ENCODE results near the gene PLSCR1.
"Not testable (repeated sequence)": the region's sequence is repeated elsewhere in the genome, so short reads cannot be mapped to it uniquely, and the experiment has no call there.

The PLSCR1 gene

DNA sequence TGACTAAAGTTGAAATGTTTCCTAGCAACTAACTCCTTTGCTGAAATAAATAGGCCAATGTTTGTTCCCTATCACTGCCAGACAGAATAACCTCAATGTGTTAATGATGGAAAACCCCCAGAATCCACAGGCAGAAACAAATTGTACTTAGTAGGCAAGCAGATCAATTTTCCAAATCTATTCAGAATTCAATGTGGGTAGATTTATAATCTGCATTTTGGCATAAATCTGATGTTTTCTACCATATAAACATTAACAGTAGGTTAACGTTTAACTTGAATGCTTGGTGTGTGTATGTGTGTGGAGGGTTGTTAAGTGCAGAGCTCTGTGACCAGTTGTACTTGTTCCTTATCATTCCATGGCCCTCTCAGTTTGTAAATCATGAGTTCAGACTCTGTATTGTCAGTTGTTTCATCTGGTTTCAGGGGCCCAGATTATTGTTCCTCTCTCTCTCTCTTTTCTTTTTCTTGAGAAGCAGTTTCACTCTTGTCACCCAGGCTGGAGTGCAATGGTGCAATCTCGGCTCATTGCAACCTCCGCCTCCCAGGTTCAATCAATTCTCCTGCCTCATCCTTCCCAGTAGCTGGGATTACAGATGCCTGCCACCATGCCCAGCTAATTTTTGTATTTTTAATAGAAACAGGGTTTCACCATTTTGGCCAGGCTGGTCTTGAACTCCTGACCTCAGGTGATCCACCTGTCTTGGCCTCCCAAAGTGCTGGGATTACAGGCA is 32.8 kb downstream of the PLSCR1 start:
- no peak for DNase-seq

- DNase-seq, result no peak
Measured at GRCh38 chr3:146507331-146508120, 36.9 kb downstream of the PLSCR1 start.

DNA sequence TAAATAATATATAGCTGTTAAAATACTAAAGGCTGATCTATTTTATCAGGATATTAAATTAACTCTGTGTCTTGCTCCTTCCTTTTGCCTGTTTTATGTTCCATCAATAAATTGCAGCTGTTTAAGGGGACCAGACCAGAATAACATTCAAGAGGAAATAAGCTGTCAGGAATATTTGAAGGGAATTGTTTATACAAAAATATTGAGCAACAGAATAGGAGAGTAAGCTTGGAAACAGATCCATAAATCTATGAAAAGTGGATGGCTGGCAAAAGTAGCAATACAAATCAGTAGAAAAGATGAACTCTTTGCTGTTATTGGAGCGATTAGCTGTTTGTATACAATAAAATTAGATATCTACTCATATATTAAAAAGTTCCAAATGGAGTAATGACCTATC is 38.9 kb downstream of the PLSCR1 start:
- no peak for DNase-seq

DNA sequence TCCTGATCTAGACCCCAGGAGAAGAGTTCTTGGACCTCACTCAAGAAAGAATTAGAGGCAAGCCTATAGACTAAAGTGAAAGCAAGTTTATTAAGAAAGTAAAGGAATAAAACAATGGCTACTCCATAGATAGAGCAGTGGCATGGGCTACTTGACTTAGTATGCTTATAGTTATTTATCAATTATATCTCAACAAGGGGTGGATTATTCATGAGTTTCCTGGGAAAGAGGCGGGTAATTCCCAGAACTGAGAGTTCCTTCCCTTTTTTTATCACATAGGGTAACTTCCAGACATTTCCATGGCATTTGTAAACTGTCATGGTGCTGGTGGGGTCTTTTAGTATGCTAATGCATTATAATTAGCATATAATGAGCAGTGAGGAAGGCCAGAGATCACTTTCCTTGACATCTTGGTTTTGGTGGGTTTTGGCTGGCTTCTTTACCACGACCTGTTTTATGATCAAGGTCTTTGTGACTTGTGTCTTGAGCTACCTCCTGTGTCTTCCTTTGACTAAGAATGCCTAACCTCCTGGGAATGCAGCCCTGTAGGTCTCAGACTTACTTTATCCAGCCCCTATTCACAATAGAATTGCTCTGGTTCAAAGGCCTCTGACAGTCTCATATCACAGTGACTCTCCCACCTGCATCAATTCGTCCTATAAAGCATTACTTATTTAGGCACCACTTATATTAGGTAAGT is 39.8 kb downstream of the PLSCR1 start:
- no peak for DNase-seq

GRCh38 chr3:146503461-146504202 is 40.8 kb downstream of the PLSCR1 start:
- no peak for DNase-seq

DNA sequence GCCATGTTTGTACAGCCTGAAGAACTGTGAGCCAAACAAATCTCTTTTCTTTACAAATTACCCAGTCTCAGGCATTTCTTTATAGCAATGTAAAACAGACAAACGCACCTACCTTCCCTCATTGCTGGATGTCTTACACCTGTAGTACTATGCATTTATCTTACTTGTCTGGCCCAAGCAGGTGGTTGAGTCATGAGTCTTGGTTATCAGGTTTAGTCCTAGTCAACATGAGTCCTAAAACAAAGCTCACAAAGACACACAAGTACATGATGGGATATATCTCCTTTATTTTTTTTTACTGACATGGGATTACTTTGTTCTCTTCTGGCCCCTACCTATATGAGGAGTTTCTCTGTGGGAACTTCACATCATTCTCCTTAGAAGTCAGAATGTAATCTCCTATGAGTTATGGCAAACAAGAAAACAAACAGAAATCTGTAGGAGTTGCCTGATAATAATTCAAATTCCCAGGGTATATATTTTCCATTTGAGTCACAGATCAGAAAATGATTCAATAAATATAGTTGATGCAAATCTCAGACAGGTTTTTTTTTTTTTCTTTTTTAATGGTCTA is 41.4 kb downstream of the PLSCR1 start:
- DNase-seq, result no peak

DNA sequence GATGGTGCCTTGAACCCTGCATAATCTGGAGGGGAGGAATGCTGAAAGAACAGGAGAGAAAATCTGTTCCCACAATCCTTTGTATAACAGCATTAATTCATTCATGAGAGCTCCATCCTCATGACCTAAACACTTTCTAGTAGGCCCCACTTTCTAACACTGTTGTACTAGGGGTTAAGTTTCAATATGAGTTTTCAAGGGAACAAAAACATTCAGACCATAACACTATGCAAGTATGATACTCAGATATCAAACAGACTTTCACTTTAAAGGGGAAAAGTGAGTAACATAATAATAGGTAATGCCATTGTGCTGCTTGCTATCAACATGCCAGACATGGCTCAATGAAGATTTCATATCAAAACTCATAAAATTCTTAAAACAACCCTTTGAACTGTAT is 42.7 kb downstream of the PLSCR1 start:
- DNase-seq, result no peak

- no peak for DNase-seq
Measured at GRCh38 chr3:146499701-146500100, 44.7 kb downstream of the PLSCR1 start.

DNA sequence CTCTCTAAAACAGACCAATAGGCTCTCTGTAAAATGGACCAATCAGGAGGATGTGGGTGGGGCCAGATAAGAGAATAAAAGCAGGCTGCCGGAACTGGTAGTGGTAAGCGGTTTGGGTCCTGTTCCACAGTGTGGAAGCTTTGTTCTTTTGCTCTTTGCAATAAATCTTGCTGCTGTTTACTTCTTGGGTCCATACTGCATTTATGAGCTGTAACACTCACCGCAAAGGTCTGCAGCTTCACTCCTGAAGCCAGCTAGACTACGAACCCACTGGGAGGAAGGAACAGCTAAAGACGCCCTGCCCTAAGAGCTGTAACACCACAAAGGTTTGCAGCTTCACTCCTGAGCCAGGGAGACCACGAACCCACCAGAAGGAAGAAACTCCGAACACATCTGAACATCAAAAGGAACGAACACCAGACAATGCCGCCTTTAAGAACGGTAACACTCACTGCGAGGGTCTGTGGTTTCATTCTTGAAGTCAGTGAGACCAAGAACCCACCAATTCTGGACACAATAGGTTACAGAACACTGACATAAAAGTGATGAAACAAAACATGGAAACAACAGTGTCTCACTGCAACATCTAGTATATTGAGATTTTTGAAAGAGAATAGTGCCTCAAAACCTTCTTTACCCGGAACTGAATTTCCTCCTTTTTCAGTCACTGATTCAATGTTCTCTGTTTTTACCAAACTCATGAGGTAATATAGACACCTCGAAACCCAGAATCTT is 46.2 kb downstream of the PLSCR1 start:
- no peak for DNase-seq

GRCh38 chr3:146497145-146497843 is 47.1 kb downstream of the PLSCR1 start:
- DNase-seq, result not testable (repeated sequence)

- DNase-seq, result no peak
Measured at GRCh38 chr3:146496726-146497125, 47.7 kb downstream of the PLSCR1 start.

DNA sequence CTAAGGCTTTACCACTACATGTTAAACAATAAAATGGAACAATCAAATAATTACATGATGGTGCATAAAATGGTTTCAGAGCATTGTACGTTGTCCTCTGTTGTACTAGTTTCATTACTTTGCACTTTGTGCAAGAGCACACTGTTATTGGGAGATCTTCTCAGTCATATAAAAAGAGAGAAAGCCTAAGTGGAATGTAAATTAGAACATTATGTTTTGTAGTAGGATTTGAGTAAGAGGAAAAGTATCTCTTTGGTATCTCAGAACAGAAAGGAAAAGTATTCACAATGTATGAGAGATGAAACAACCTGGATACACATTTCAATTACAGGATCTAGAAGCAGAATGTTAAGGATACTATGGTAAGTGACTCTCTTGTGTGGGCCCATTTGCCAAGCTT is 48.2 kb downstream of the PLSCR1 start:
- DNase-seq, result no peak

GRCh38 chr3:146493761-146494160 is 50.6 kb downstream of the PLSCR1 start:
- DNase-seq, result no peak

DNA sequence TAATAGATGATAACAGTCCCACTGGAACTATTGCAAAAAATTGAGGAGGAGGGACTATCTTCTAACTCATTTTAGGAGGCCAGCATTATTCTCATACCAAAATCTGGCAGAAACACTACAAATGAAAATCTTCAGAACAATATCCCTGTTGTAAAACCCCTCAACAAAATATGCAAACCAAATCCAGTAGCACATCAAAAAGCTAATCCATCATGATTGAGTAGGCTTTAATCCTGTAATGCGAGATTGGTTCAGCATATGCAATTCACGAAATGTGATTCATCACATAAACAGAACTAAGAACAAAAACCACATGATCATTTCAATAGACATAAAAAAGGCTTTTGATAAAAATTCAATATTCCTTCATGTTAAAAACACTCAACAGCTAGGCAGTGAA is 51.2 kb downstream of the PLSCR1 start:
- no peak for DNase-seq

- no peak for DNase-seq
Measured at GRCh38 chr3:146491303-146491702, 53.1 kb downstream of the PLSCR1 start.

DNA sequence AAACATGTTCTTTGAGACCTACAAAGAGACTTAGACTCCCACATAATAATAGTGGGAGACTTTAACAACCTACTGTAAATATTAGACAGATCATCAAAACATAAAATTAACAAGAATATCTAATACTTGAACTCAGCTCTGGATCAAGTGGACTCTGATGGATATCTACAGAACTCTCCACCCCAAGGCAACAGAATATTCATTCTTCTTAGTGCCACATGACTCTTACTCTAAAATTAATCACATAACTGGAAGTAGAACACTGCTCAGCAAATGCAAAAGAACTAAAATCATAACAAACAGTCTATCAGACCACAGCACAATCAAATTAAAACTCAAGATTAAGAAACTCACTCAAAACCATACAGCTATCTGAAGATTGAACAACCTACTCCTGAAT is 59.1 kb downstream of the PLSCR1 start:
- DNase-seq, result no peak

DNA sequence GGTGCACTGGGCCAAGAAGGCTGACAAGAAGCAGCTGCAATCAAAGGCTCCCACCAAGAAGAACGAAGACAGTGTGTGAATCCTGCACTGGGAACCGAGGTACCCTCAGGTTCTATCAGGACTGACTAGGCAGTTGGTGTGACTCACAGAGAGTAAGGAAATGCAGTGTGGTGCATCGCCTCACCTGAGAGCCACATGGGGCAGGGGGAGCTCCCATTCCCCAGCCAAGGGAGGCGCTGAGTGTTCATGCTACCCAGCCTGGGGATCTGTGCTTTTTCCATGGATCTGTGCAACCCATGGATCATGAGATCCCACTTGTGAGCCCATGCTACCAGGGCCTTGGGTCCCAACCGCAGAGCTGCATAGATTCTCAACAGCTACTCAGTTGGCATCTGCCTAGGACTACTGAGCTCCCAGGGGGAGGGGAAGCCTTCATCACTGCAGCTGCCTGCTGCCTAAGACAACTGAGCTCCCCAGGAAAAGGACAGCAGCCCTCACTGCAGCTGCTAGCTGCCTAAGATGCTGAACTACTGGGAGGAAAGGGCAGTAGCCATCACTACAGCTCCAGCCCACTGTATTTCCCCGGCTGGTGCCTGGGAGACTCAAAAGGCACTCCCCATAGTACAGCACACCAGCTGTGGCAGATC is 68.2 kb downstream of the PLSCR1 start:
- no peak for DNase-seq

DNA sequence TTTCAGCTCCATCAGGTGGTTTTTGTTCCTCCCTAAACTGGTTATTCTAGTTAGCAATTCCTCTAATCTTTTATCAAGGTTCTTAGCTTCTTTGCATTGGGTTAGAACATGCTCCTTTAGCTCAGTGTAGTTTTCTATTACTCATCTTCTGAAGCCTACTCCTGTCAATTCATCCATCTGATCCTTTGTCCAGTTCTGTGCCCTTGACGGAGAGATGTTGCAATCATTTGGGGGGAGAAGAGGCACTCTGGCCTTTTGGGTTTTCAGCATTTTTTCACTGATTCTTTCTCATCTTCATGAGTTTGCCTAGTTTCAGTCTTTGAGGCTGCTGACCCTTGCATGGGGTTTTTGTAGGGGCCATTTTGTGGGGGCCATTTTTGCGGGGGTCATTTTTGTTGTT is 69.4 kb downstream of the PLSCR1 start:
- DNase-seq, result not testable (repeated sequence)

GRCh38 chr3:146473726-146474125 is 70.7 kb downstream of the PLSCR1 start:
- DNase-seq, result no peak

- DNase-seq, result no peak
Measured at GRCh38 chr3:146472611-146473010, 71.8 kb downstream of the PLSCR1 start.

- DNase-seq, result no peak
Measured at GRCh38 chr3:146471012-146471411, 73.4 kb downstream of the PLSCR1 start.
